ENCODE data around the gene GRIA3. TPM values are rescaled to one million over a fixed set of nuclear protein-coding genes. Genes with fewer than 3 reads are reported as not detected.

The GRIA3 gene
- total RNA-seq, 1 experiment from 2014 or later = not detected

DNA sequence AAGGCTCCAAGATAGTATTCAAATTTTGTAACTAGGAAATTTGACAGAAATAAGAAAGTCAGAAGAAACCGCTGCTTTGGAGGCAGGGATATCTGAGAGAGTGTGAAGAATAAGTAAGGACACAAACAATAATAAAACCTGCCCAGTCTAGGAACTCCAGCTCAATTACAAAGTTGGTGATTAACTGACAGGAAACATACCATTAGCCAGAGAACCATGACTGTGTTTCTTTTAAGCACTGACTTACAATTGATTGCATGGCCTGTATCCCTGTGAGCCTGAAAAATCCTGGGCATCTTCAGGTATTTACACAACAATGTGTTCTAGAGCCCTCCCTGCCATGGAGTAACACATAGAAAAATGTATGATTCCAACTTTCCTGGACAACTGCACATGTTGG, 127.4 kb downstream of the GRIA3 start:
- intact Hi-C loops (cut with micrococcal nuclease; ENCODE audit: unreplicated experiment) = no loop called here
- H2AFZ ChIP-seq = no peak overlapping the region
- no peak overlapping the region for H3K4me2 ChIP-seq
- no peaks in the 10 kb centered on the region for H3K9me2 ChIP-seq (ENCODE audit: insufficient read depth)
- H3K4me1 ChIP-seq (replicated peaks; ENCODE audit: insufficient read depth) = no peaks in the 10 kb centered on the region
- H3K79me2 ChIP-seq (ENCODE audit: low read depth) = no peaks in the 10 kb centered on the region
- H3F3A ChIP-seq (ENCODE audit: insufficient read depth, low read depth) = no peaks in the 10 kb centered on the region
- no peak overlapping the region for H3K27ac ChIP-seq
- POLR2A ChIA-PET (ENCODE audit: unreplicated experiment) = no interaction called here
- CTCF ChIA-PET = no interaction called here
- no peak for DNase-seq
- BruUV-seq (replicated peaks) = no TSS peak
- TF ChIP-seq, protein P1, sequence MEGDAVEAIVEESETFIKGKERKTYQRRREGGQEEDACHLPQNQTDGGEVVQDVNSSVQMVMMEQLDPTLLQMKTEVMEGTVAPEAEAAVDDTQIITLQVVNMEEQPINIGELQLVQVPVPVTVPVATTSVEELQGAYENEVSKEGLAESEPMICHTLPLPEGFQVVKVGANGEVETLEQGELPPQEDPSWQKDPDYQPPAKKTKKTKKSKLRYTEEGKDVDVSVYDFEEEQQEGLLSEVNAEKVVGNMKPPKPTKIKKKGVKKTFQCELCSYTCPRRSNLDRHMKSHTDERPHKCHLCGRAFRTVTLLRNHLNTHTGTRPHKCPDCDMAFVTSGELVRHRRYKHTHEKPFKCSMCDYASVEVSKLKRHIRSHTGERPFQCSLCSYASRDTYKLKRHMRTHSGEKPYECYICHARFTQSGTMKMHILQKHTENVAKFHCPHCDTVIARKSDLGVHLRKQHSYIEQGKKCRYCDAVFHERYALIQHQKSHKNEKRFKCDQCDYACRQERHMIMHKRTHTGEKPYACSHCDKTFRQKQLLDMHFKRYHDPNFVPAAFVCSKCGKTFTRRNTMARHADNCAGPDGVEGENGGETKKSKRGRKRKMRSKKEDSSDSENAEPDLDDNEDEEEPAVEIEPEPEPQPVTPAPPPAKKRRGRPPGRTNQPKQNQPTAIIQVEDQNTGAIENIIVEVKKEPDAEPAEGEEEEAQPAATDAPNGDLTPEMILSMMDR (conservative IDR thresholded peaks at IDR 0.05) = no peak
- no peak for TF ChIP-seq EZH2 (IDR thresholded peaks at IDR 0.05; ENCODE audit: low read depth)
- H3K4me3 ChIP-seq = no peak overlapping the region
- no peaks in the 10 kb centered on the region for H4K20me1 ChIP-seq (ENCODE audit: insufficient read depth)
- no peaks in the 10 kb centered on the region for H3K27me3 ChIP-seq (ENCODE audit: insufficient read depth, low read depth)
- H3K9me3 ChIP-seq (ENCODE audit: insufficient read depth, low read depth) = no peaks in the 10 kb centered on the region
- no peaks in the 10 kb centered on the region for H3K36me3 ChIP-seq (ENCODE audit: low read depth)

DNA sequence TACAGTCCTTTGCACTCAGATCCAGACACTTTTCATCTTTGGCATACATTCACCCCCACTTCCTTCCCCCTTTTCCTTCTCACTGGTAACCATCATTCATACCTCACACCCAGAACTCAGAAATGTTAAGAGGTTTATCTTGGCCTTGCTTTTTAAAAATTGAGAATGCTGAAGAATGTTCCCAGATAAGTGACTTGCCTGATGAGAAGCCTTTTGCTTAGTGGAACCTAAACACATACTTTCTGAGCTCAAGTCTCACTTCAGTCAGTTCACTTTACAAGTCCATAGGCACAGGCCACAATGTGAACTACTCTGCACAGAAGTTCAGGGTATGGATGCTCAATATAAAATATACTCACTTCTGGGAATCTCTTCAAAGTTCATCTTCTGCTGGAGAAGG, 129.4 kb downstream of the GRIA3 start:
- POLR2A ChIA-PET (ENCODE audit: unreplicated experiment) = no interaction called here
- Histone ChIP-seq H2AFZ (no peak overlapping the region), H3K9me2 (ENCODE audit: insufficient read depth) (no peaks in the 10 kb centered on the region), H3K4me1 (replicated peaks; ENCODE audit: insufficient read depth) (no peaks in the 10 kb centered on the region), H3K79me2 (ENCODE audit: low read depth) (no peaks in the 10 kb centered on the region), H3K4me2 (no peak overlapping the region), H3K27me3 (ENCODE audit: insufficient read depth, low read depth) (no peaks in the 10 kb centered on the region), H3K4me3 (no peak overlapping the region), H3K9me3 (ENCODE audit: insufficient read depth, low read depth) (no peaks in the 10 kb centered on the region), H3K36me3 (ENCODE audit: low read depth) (no peaks in the 10 kb centered on the region), H3K27ac (no peak overlapping the region), H4K20me1 (ENCODE audit: insufficient read depth) (no peaks in the 10 kb centered on the region), H3F3A (ENCODE audit: insufficient read depth, low read depth) (no peaks in the 10 kb centered on the region)
- TF ChIP-seq, protein P1 (conservative IDR thresholded peaks at IDR 0.05) = no peak
- TF ChIP-seq EZH2 (IDR thresholded peaks at IDR 0.05; ENCODE audit: low read depth) = no peak
- BruUV-seq (replicated peaks) = no TSS peak
- CTCF ChIA-PET = no interaction called here
- intact Hi-C loops (cut with micrococcal nuclease; ENCODE audit: unreplicated experiment) = no loop called here
- no peak for DNase-seq

DNA sequence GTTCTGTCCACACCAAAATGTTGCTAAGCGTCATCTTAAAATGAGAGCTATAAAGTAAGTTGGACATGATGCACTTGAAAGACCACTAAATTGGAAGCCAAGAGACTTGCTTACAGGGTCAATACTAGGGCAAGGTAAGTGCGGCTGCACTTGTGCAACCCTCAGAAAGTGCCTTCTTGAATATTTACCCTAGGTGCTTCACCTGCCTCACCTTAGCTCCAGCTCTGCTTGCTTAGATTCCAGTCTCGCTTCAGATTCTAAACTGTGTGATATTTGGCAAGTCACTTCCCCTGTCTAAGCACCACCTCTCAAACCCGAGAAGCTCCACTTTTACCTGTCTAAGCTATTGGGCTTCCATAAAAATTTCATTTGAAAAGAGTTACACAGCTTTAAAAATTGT, 136.5 kb downstream of the GRIA3 start:
- no peak overlapping the region for H2AFZ ChIP-seq
- H3K36me3 ChIP-seq (ENCODE audit: low read depth) = no peaks in the 10 kb centered on the region
- H3K9me2 ChIP-seq (ENCODE audit: insufficient read depth) = no peaks in the 10 kb centered on the region
- ChIA-PET POLR2A (ENCODE audit: unreplicated experiment) (no interaction called here), CTCF (no interaction called here)
- TF ChIP-seq, protein P1 (conservative IDR thresholded peaks at IDR 0.05) = no peak
- no peak for TF ChIP-seq EZH2 (IDR thresholded peaks at IDR 0.05; ENCODE audit: low read depth)
- no peaks in the 10 kb centered on the region for H3F3A ChIP-seq (ENCODE audit: insufficient read depth, low read depth)
- BruUV-seq (replicated peaks) = no TSS peak
- intact Hi-C loops (cut with micrococcal nuclease; ENCODE audit: unreplicated experiment) = no loop called here
- H3K4me1 ChIP-seq (replicated peaks; ENCODE audit: insufficient read depth) = no peaks in the 10 kb centered on the region
- no peaks in the 10 kb centered on the region for H3K79me2 ChIP-seq (ENCODE audit: low read depth)
- no peak for DNase-seq
- no peaks in the 10 kb centered on the region for H3K27me3 ChIP-seq (ENCODE audit: insufficient read depth, low read depth)
- H3K27ac ChIP-seq = no peak overlapping the region
- no peaks in the 10 kb centered on the region for H4K20me1 ChIP-seq (ENCODE audit: insufficient read depth)
- H3K4me2 ChIP-seq = no peak overlapping the region
- H3K9me3 ChIP-seq (ENCODE audit: insufficient read depth, low read depth) = no peaks in the 10 kb centered on the region
- H3K4me3 ChIP-seq = no peak overlapping the region

Measured in PC-9 (cell line).